ENCODE results near the gene LRRFIP2.

Gene LRRFIP2

GRCh38 chr3:37114251-37115145, 59.9 kb downstream of the LRRFIP2 start:
- DNase-seq = no peak

DNA sequence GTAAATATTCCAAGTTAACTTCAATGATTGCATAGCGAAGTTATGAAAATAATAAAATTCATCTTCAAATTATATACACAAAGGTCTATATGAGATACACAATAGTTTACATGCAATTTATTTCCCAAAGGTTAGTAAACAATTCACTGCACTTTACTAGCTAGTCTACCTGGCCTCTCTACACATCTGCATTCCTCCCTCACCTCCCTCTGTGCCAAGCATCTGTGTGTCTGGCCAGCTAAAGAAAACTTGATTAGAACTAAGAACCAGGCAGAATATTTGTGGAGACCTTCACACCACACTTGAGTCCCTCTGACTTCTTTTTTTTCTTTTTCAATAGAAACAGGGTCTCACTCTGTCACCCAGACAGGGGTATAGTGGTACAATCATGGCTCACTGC, 61.4 kb downstream of the LRRFIP2 start:
- DNase-seq = no peak

DNA sequence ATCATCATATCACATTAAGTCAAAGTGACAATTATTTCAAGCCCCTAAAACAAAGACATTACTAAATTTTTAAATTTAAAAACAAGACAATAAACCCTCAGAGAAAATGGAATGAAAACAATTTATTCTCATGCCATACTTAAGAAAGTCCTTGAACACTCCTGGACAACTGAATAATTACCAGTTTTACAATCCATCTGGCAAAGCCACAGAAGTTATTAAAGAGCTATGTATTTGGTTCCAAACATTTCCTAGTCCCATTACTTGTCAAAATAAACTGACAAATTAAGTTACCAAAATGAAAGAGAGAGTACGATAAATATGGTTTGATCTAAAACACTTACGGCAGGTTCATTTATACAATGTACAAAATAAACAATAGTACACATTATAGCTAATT, 63.2 kb downstream of the LRRFIP2 start:
- no peak for DNase-seq

DNA sequence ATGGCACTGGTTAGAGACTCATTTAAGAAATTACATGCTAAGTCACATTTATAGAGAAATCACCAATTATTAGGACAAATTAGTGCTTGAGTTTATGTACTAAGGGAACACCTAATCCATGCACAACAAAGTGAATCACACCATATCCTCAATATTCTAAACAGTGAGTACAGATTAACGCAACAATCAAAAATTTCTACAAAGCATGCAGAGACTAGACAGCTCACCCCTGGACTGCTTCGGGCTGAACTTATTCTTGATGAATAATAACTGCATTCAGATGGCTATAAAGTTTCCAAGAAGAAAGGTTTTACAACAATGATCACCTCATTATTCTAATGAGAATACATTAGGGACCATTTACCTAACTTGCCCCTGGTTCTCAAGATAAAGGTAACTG, 66.5 kb downstream of the LRRFIP2 start:
- no peak for DNase-seq

GRCh38 chr3:37103103-37103808, 71.1 kb downstream of the LRRFIP2 start:
- no peak for DNase-seq

GRCh38 chr3:37100411-37100810, 74.0 kb downstream of the LRRFIP2 start:
- DNase-seq = no peak

DNA sequence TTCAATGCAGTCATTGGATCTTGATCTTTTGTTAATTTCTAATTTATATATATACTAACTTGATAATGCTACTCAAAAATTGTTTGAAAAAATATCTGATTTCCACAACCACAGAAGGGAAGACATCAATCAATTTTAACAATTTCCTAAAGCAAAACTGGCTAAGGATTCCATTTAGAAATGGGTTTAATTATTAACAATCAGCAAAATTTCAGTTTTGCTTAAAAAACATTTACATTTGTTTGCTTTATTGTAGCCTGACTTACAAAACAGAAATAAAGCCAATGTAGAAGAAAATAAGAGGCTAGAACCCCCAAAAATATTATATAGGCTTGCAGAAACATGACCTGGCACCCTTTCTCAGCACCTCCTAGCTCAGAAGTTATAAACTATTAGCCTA, 74.9 kb downstream of the LRRFIP2 start:
- no peak for DNase-seq

DNA sequence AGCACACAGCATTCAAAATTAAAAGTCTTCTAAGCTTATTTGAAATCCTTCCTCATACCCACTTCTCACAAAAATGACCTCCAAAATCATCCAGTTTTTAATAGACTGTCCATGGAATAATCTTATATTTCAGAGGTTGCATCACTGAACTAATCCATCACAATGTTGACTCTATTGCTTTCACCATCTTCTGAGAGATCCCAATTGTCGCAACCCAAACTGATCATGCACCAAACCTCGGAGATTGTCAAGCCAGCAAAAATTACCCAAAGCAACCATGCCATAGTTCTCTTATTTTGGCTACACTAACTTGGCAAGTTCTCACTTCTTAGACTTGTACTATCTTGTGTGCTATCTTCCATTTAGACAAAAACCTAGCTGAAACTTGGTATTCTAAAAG, 75.5 kb downstream of the LRRFIP2 start:
- no peak for DNase-seq

- no peak for DNase-seq
Measured at GRCh38 chr3:37097776-37098175, 76.6 kb downstream of the LRRFIP2 start.

GRCh38 chr3:37096975-37097374, 77.4 kb downstream of the LRRFIP2 start:
- no peak for DNase-seq

DNA sequence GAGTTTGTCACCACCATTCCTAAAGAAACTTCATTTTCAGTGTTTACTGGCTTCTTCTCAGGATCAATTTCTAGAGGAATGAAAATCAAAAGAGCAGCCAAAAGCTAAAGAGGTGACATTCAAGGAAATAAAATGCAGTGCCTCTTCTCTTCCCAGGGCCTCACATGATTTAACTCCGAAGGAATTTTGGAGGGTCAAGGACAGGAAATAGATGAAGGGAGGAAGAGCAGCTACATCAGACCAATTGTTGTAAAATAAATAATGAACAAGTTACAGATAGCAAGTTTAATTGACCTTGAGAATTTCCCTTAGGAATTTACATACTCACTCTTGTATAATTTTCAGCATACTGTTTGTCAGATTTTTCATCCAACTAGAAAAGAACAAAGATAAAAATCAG, 78.1 kb downstream of the LRRFIP2 start:
- no peak for DNase-seq

DNA sequence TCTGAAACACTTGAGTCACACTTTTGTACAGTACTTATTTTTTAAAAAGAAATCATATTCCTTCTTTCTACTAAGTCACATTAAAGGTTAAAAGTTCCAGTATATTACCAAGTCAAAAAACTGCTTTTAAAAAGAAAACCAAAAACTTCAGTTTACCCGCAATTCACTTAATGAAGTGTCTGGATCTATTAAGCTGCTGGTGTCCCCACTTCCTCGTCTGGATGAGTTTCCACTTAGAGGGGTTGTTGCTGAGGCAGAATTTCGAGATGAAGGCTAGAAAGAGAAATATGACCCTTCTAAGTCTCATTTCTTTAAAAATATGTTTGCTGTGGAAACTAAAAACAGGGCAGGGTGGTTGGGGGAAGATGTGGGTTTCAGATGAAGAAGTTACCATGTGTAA, 79.7 kb downstream of the LRRFIP2 start:
- no peak for DNase-seq

GRCh38 chr3:37093481-37093880, 80.9 kb downstream of the LRRFIP2 start:
- no peak for DNase-seq

DNA sequence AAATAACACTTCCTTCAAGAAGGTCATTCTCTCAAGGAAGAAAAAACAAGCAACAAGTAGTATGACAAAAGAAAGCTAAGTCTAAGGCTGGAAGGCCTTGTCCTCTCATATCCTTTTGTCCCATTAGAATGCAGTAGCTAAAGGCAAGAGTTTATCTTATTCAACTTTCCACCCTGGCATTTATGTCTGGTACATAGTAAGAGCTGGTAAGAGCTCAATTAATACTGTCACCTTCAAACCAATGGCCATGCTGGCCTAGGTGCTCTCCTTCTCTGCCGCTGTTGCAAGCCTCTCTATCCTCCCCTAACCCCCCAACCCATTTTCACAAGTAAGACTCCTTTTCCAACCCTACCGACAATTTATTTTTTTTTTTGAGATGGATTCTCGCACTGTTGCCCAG, 81.9 kb downstream of the LRRFIP2 start:
- DNase-seq = no peak

GRCh38 chr3:37087870-37088269, 86.5 kb downstream of the LRRFIP2 start:
- no peak for DNase-seq

GRCh38 chr3:37086918-37087317, 87.5 kb downstream of the LRRFIP2 start:
- DNase-seq = no peak

GRCh38 chr3:37082317-37082716, 92.1 kb downstream of the LRRFIP2 start:
- no peak for DNase-seq

- no peak for DNase-seq
Measured at GRCh38 chr3:37075955-37076354, 98.4 kb downstream of the LRRFIP2 start.

GRCh38 chr3:37074178-37074577, 100.2 kb downstream of the LRRFIP2 start:
- no peak for DNase-seq

DNA sequence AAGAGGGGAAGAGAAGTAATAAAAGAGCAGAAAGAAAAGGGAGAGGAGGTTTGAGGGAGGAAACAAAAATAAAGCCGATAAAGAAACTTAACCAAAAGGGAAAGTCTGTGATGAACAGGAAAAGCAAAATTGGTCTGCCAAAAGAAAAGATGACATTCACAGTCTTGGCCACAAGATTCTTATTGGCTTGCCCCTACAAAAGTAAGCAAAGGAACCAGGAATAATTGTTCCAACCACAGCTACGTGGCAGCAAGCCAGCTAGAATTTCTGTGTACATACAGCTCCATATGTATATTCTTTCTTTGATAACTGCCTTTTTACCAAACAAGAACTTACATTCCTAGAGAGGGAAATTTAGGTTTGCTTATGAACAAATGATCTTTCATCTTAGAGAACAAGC, 101.5 kb downstream of the LRRFIP2 start:
- DNase-seq = no peak

DNA sequence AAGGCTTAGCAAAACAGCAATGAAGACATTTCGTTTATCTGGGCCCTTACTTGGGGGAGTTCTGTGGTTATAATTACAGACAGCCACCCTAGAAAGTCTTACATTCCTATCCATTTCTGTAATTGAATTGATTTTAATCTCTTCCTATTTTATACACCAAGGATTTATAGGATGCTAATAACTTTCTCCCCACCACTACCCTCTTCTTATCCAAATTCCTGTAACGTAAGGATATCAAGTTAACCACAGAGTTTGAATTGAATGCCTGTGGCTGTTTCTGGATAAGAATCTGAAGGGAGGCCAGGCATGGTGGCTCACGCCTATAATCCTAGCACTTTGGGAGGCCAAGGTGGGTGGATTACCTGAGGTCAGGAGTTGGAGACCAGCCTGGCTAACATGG, 102.5 kb downstream of the LRRFIP2 start:
- DNase-seq = no peak

GRCh38 chr3:37068031-37068430, 106.4 kb downstream of the LRRFIP2 start:
- no peak for DNase-seq

DNA sequence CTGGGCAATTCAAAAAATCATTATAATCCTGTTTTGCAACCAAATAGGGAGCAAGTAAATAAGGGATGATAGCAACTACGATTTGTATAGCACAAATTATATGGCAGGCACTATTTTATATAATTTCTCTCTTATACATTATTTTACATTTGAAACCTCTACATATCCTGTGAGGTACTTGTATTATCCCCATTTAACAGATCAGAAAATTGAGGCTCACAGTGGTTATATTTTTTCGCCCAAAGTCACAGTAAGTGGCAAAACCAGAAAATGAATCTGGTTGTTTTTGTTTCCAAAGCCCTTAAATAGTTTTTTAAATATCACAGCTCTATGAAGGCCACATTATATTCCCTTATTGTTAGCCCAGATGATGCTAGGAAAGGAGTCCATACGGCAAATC, 106.8 kb downstream of the LRRFIP2 start:
- no peak for DNase-seq

DNA sequence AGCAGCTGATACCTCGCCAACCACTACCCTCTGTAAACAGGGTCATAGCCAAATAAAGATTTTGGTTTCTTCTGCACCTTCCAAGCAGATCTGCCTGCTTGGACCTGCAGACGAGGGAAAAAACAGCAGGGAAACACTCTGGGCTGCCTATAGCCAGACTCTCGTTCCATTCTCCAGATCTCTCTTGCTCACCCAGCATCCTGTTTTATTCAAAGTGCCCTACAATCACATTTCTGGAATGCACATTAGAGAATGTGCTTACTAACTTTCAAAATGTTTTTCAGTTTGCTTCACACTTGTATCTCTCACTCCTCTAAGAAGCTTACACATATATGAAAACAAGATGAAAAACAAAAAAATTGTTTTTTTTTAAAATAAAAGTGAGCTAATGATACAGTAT, 109.6 kb downstream of the LRRFIP2 start:
- no peak for DNase-seq

DNA sequence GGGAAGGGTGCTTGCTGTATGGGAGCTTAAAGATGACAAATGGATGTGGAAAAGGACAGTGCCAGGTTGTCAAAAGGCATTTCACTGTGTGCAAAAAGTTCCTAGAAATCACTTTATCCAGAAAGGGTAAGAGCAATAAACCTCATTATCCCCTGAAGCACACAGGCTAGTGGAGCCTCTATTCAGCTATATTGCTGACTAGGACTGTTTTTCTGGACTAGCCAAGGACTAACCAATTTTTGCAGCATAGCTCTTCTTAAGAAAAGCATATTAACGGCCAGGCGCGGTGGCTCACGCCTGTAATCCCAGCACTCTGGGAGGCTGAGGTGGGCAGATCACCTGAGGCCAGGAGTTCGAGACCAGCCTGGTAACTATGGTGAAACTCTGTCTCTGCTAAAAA, 116.3 kb downstream of the LRRFIP2 start:
- DNase-seq = no peak

Measured in CD4-positive, alpha-beta T cell treated with Interleukin-15 for 1 hour (primary cell).